Right cardiac atrium (tissue), 5 donors: ENCODE results near the gene RASIP1. TPM values are rescaled to one million over a fixed set of nuclear protein-coding genes. Genes with fewer than 3 reads are reported as not detected.

Source experiments
- ATAC-seq, 2 donors: fragments of 200-7000 bp; cut with Tn5 transposase; one replicate each; pipeline versions ENCODE4 v1.8.0 to v1.9.1; 2020; ENCODE audit warnings: moderate library complexity in 2 of 2, mild to moderate bottlenecking in 1 of 2
- DNase-seq, 3 donors: peaks; one replicate each; pipeline ENCODE4 v3.0.0-alpha.2; 2020
- H3K27ac ChIP-seq: one replicate; pipeline ENCODE4 v1.5.1; 2013; ENCODE audit warnings: mild to moderate bottlenecking, low read length, control low read depth, moderate library complexity
- H3K27me3 ChIP-seq: one replicate; pipeline ENCODE4 v1.6.1; 2013; ENCODE audit not compliant: control insufficient read depth, insufficient read depth
- H3K4me1 ChIP-seq: one replicate; pipeline ENCODE4 v1.6.1; 2013; ENCODE audit warnings: low read length; ENCODE audit not compliant: control insufficient read depth, insufficient read depth
- H3K4me3 ChIP-seq: one replicate; pipeline ENCODE4 v1.5.1; 2013; ENCODE audit warnings: low read length, control low read depth
- H3K9me3 ChIP-seq: one replicate; pipeline ENCODE4 v1.6.1; 2013; ENCODE audit warnings: low read length; ENCODE audit not compliant: control insufficient read depth
- WGBS: extraction: QIAGEN DNeasy Blood & Tissue Kit; methylation state at CpG from one replicate; pipeline ENCODE4 v1.1.7; 2013; 5-methylcytosine and 5-hydroxymethylcytosine counted together
- intact Hi-C, 4 donors: fragments of 100-400 bp; cut with DNase I; formaldehyde crosslinking; loops; one replicate each; pipeline versions ENCODE4 v1.11.0 to v1.14.0; 2022 to 2023
- polyA plus RNA-seq: library from polyadenylated mRNA; stranded (reverse); fragments of 200-250 nt; gene quantifications from one replicate; pipeline ENCODE4 v1.2.3, GENCODE V29; 2013
- total RNA-seq, 4 donors: library from RNA; stranded (reverse); fragmentation: NEBNext Ultra II Directional; extraction: Animal tissue kit (Norgen Biotek cat#: 25700); gene quantifications; one replicate each; pipeline ENCODE4 v1.2.1, GENCODE V29; 2021
- donor health status: healthy with polysubstance abuse.
- donor health status: DM: no; HTN: yes; CAD: no.
- donor health status: DM: no; HTN: no; CAD: no.
- donor health status: DM: no; HTN: yes; CAD: no; lungs with severe emphysema.
- donor health status: DM: yes; HTN: yes; CAD: no.

The RASIP1 gene
- total and polyA plus RNA-seq, 5 donors = 13.8 to 20.4 (median 19.0) TPM

DNA sequence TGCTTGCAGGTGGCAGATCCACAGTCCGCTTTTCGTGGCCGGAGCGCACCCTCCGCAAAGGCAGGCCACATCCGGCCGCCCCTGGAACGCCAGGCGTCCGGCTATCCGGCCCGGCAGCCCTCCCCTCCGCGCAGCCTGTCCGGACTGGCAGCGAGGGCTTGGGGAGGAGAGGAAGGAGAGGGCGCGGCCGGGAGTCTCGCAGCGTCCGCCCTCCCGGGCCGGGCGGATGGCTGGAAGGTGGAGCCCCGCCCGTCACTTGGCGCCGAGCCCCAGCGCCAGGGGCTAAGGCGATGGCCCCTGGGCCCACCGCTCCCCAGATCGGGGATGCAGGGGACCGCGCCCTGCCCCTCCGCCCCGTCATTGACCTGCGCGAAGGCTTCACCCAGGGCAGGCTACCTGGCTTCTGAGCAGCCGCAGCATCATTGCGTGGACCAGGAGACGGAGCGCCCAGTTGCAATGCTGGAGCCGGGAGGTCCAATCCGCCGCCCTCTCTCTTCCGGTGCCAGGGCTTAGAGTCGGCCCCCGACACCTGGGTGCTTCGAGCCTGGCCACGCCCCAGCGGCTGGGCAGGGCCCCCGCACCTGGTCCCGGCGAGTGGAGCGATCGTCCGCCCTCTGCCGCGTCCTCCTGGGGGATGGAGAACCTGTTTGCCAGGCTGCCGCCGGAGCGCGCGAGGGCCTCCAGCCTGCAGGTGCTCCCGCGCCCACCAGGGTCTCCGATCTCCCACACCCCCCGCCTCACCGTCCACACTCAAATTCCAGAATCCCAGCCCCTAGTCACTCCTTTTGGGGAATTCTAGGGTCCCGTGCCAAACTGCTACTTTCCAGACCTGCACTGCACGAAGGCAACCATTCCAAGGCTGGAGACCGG, 12.3 kb upstream of the RASIP1 start, which contains the start of gene FUT1:
TSS of gene FUT1 (minus strand) at position 146 of the 870 bp plus-strand sequence. CDS start 1,360 bp downstream, outside the sequence.
- Histone ChIP-seq H3K4me3 (peak within 1 kb of the TSS; percentile 45), H3K27ac (peak within 1 kb of the TSS; percentile 78), H3K4me1 (no peaks in the 10 kb centered on the region), H3K27me3 (no peaks in the 10 kb centered on the region), H3K9me3 (no peaks in the 10 kb centered on the region)
- DNase-seq = peak; percentile 81 to 91 (median 89)
- peak; percentile 89 to 93 for ATAC-seq
- intact Hi-C loops = no loop called here
- 2% methylated on average over 73 of the region's 73 CpGs for WGBS

DNA sequence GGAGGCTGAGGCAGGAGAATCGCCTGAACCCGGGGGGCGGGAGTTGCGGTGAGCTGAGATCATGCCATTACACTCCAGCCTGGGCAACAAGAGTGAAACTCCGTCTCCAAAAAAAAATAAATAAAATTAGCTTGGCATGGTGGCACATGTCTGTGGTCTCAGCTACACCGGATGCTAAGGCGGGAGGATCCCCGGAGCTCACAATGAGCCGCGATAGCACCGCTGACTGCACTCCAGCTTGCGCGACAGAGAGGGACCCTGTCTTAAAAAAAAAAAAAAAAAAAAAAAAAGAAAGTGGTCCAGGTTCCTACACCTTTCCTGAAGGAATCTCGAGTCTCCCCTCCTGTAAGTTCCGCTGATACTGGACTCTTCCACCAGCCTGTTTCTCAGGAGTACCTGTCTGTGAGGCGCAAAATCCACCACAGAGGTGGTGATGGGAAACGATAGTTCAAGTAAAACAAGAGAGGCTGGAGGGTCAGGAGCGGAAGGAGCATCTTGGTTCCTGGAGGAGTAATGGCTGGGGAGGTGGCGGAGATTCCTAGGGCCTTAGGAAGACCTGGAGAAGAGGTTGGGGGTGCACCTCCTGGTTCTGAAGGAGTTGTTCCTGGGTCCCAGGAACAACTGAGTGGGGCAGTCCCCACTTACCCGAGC, 11.6 kb upstream of the RASIP1 start:
- H3K4me1 ChIP-seq = no peaks in the 10 kb centered on the region
- H3K27me3 ChIP-seq = no peaks in the 10 kb centered on the region
- peak overlapping the region; percentile 45 for H3K4me3 ChIP-seq
- no peak for ATAC-seq
- 26% methylated on average over 20 of the region's 20 CpGs for WGBS
- no peak for DNase-seq
- intact Hi-C loops = no loop called here
- H3K9me3 ChIP-seq = no peaks in the 10 kb centered on the region
- H3K27ac ChIP-seq = peak overlapping the region; percentile 78

DNA sequence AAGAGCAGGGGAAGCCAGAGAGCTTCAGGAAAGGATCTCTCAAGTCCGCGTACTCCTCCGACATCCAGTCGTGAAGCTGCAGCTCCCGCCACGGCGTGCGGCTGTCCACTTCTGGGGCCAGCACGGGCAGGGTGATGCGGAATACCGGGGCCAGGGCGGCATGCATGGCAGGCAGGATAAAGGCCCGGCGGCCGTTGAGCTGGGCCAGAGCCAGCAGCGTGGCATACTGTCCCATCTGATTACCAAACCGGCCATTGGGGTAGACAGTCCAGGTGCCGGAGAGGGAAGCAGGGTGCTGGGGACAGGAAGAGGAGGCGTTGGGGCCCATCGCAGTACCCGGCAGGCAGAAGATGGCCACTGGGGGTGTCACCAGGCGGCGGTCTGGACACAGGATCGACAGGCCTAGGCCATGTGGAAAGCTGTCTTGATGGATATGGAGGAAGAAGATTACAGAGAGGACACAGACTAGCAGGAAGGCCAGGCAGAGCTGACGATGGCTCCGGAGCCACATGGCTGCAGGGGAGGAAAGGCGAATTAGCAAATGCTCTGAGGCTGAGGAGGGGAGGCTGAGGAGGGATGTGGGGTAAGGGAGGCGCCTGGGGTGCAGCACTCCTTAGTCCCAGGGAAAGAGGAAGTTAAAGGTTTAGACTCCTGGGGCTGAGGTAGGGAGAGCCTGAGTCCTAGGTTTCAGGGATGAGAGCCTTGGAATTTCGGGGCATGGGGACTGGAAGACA, 10.5 kb upstream of the RASIP1 start:
- H3K27me3 ChIP-seq = no peaks in the 10 kb centered on the region
- H3K27ac ChIP-seq = no peak overlapping the region

DNA sequence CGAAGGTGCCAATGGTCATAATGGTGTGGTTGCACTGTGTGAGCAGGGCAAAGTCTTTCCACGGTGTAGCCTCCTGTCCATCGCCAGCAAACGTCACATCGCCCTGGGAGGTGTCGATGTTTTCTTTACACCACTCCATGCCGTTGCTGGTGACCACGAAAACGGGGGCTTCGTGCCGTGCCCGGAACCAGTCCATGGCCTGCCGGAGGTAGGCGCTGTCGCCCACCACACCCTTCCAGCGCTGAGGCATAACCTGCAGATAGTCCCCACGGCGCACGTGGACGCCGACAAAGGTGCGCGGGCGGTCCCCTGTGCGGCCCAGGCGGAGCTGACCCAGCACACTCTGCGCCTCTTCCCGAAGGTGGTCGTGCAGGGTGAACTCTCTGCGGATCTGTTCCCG, 9.9 kb upstream of the RASIP1 start:
- H3K27me3 ChIP-seq = no peaks in the 10 kb centered on the region
- intact Hi-C loops = no loop called here
- H3K27ac ChIP-seq = no peak overlapping the region
- ATAC-seq (no peak), DNase-seq (no peak)
- no peaks in the 10 kb centered on the region for H3K4me1 ChIP-seq
- no peak overlapping the region for H3K4me3 ChIP-seq
- H3K9me3 ChIP-seq = no peaks in the 10 kb centered on the region
- WGBS = 94% methylated on average over 31 of the region's 31 CpGs

More for the DNA sequence above, 10.5 kb upstream of the RASIP1 start:
- peak in 1 of 3 donors; percentile 57 for DNase-seq
- ATAC-seq = no peak
- no peaks in the 10 kb centered on the region for H3K4me1 ChIP-seq
- 84% methylated on average over 29 of the region's 29 CpGs for WGBS
- no peak overlapping the region for H3K4me3 ChIP-seq
- intact Hi-C loops = no loop called here
- no peaks in the 10 kb centered on the region for H3K9me3 ChIP-seq

DNA sequence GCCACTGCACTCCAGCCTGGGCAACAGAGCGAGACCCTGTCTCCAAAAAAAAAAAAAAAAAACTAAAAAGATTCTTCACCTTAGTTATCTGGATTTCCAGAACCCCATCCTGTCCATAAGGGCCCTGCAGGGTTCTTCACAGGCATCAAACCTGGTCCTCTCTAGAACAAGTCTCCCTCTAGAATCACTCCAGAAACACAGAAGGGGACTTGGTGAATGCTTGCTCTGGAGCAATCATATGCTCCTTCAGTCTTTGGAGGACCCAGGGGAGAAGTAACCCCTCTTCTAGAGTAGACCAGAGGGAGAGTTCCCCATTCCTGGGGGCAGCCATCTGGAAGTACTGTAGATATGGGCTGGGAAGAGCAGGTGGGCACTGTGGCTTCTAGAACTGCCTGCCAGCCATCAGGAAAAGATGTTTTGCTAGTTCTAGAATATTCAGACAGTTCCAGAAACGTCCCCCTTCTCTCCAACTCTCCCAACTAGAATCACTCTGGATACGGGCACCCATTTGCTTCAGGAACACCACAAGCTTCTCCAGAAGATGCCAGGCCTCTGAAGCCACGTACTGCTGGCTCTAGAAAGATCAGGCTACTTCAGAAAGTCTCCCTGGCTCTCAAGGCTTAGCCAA, 9.3 kb upstream of the RASIP1 start:
- ATAC-seq (no peak), DNase-seq (no peak)
- H3K9me3 ChIP-seq = no peaks in the 10 kb centered on the region
- no peak overlapping the region for H3K27ac ChIP-seq
- no peaks in the 10 kb centered on the region for H3K27me3 ChIP-seq
- WGBS = 83% methylated on average over 4 of the region's 4 CpGs
- intact Hi-C loops = no loop called here
- no peak overlapping the region for H3K4me3 ChIP-seq
- H3K4me1 ChIP-seq = no peaks in the 10 kb centered on the region

DNA sequence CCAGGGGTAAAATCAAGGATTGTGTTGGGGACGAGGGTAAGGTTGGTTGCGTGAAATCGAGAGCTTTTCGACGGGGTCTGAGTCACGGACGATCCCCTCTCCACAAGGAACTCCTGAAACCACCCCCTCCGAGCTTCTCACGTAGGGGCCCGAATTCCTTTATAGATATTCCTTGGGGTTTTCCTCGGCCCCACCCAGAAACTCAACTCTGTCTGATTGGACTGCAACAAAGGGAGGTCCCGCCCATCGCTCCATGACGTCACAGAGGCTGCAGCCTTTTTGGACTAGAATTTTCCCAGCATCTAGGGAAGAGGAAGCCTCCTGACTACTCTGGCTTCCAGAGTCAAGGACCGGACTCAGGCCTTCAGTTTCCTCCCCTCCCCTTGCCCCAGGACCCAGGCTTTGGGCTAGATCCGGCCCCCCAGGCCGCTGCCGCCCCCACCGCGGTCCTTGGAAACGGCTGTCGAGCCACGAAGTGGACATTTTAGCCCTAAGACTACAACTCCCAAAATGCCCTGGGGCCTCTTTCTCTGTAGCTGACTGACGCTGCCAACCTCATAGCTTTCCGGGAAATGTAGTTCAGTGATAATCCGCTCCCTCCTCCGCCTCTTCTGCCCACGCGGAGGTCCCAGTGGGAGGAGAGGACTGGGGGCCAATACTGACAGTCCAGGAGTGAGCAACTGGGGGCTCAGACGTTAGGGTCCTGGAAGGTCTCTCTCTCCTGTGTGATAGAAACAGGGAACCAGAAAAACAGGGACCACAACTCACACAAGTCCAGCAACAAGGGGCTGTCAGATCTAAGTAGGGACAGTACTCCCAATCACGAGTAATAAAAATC, 6.5 kb upstream of the RASIP1 start, which contains the start of gene IZUMO1:
TSS of gene IZUMO1 (minus strand) at position 172 of the 838 bp plus-strand sequence. CDS start 1,050 bp downstream, outside the sequence.
- intact Hi-C loops = no loop called here
- H3K4me3 ChIP-seq = peak within 1 kb of the TSS; percentile 39
- WGBS = 5% methylated on average over 31 of the region's 31 CpGs
- H3K4me1 ChIP-seq = no peaks in the 10 kb centered on the region
- DNase-seq (peak; percentile 90 to 93 (median 93)), ATAC-seq (peak; percentile 80 to 81)
- H3K27me3 ChIP-seq = no peaks in the 10 kb centered on the region
- no peaks in the 10 kb centered on the region for H3K9me3 ChIP-seq
- H3K27ac ChIP-seq = peak within 1 kb of the TSS; percentile 73

DNA sequence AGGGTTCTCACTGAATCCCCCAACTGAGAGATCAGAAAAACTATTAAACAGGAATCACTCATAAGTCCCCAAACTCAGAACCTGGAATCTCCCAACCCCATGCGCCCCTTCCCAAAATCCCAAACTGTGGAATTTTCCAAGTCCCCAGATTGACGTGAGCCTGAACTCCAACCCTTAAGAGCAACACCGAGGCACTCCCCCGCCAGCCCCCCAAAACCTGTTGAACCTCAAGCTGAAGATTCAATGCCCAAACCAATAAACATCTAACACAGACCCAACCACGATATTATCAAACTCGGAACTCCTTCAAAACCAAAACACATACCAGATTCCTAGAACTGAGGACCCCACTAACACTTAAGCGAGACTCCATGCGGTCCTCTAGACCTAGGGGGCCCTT, 5.7 kb upstream of the RASIP1 start:
- no peak for DNase-seq
- H3K27ac ChIP-seq = no peak overlapping the region
- ATAC-seq = no peak

DNA sequence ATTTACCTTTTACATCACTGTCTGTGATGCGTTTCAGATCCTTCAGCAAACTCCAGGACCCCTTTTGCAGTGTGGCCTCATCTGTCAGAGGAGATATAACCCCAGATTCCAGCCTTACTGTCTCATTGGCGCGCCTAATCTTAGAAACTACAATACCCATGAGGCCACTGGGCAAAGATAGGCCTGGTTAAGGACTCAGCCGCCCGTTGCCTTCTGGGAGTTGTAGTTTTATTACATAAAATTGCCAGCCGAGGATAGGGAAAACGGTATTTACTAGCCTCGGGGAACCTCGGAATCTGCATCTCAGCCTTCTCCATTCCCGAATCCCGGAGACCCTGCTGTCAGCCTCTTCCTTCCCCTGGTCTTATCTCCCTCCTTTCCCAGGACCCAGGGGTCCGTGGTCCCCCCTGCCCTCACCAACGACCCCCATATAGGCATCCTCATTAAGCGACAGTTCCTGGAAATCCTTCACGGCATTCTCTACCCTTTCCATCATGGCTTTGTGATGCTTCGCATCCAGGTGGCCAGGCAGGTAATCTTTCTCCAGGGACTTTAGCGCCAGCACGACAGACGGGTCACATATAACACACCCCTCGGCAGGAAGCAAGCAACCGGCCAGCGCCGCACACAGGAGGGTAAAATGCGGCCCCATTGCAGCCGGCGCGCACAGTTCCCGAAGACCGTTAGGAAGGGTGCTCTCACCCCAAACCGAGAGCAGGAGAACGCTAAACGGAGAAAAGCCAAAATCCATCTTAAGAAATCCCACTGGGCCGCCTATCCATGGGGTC, 5.0 kb upstream of the RASIP1 start:
- no peak overlapping the region for H3K4me3 ChIP-seq
- 33% methylated on average over 33 of the region's 33 CpGs for WGBS
- H3K9me3 ChIP-seq = no peaks in the 10 kb centered on the region
- H3K4me1 ChIP-seq = no peaks in the 10 kb centered on the region
- ATAC-seq (peak in 1 of 2 donors; percentile 10), DNase-seq (peak; percentile 52 to 73 (median 71))
- no peaks in the 10 kb centered on the region for H3K27me3 ChIP-seq
- intact Hi-C loops = no loop called here
- H3K27ac ChIP-seq = no peak overlapping the region

More for the DNA sequence above, 5.7 kb upstream of the RASIP1 start:
- Histone ChIP-seq H3K4me3 (no peak overlapping the region), H3K27me3 (no peaks in the 10 kb centered on the region), H3K4me1 (no peaks in the 10 kb centered on the region), H3K9me3 (no peaks in the 10 kb centered on the region)
- intact Hi-C loops = no loop called here
- 70% methylated on average over 8 of the region's 8 CpGs for WGBS

DNA sequence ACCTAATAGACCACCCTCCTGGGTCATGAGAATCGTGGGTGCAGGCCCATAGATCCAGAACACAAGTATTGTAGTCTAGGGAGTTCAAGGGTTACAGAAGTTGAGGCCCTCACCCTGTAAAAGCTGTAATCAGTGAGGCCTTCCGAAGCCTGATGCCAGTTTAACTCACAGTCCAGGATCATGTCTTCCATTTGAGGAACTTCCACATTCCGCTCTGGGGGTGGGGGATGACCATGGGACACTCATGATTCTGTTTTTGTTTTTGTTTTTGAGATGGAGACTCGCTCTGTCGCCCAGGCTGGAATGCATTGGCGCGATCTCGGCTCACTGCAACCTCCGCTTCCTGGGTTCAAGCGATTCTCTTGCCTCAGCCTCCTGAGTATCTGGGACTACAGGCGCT, 1.7 kb upstream of the RASIP1 start:
- intact Hi-C loops = no loop called here

More for the DNA sequence above, 1.7 kb upstream of the RASIP1 start:
- no peaks in the 10 kb centered on the region for H3K4me1 ChIP-seq
- DNase-seq (no peak), ATAC-seq (no peak)
- peak overlapping the region; percentile 46 for H3K27ac ChIP-seq
- 90% methylated on average over 11 of the region's 11 CpGs for WGBS
- no peak overlapping the region for H3K4me3 ChIP-seq
- no peaks in the 10 kb centered on the region for H3K9me3 ChIP-seq
- no peaks in the 10 kb centered on the region for H3K27me3 ChIP-seq
